GM19372 (cell line): ENCODE data around the gene ADAD2.
"Not testable (repeated sequence)": the region's sequence is repeated elsewhere in the genome, so short reads cannot be mapped to it uniquely, and the experiment has no call there.

Experiments
- ATAC-seq: cut with Tn5 transposase; IDR thresholded peaks from one replicate; pipeline ENCODE4 v1.9.1; 2021; ENCODE audit warnings: mild to moderate bottlenecking, low read depth, moderate library complexity; ENCODE audit not compliant: unreplicated experiment

ADAD2 gene

DNA sequence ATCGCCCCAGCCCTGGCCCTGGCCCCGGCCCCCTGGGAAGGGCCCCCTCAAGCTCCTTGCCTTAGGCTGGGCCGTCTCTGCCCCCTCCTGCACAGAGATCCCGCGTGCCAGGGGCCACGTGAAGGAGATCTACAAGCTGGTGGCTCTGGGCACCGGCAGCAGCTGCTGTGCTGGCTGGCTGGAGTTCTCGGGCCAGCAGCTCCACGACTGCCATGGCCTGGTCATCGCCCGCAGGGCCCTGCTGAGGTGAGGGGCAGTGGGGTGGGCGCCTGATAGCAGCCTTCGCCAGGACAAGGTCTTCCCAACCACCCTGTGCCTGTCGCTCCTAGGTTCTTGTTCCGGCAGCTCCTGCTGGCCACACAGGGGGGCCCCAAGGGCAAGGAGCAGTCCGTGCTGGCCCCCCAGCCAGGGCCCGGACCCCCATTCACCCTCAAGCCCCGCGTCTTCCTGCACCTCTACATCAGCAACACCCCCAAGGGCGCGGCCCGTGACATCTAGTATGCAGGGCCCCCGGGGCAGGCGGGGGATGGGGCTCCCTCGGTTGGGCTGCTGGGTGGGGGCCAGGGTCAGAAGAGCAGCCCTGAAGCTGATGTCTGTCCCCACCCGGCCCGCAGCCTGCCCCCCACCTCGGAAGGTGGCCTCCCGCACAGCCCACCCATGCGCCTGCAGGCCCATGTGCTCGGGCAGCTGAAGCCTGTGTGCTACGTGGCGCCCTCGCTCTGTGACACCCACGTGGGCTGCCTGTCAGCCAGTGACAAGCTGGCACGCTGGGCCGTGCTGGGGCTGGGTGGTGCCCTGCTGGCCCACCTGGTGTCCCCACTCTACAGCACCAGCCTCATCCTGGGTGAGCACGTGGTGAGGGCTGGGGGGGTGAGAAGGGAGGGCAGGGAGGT, 4.5 kb downstream of the ADAD2 start:
- no peak for ATAC-seq

DNA sequence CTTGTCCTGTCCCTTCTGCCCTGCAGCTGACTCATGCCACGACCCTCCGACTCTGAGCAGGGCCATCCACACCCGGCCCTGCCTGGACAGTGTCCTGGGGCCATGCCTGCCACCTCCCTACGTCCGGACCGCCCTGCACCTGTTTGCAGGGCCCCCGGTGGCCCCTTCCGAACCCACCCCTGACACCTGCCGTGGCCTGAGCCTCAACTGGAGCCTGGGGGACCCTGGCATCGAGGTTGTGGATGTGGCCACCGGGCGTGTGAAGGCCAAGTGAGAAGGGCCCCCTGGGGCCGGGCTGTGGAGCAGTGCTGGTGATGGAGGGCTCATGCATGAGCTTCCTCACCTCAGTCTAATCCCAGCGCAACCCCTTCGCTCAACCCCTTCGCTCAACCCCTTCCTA, 5.1 kb downstream of the ADAD2 start:
- no peak for ATAC-seq

DNA sequence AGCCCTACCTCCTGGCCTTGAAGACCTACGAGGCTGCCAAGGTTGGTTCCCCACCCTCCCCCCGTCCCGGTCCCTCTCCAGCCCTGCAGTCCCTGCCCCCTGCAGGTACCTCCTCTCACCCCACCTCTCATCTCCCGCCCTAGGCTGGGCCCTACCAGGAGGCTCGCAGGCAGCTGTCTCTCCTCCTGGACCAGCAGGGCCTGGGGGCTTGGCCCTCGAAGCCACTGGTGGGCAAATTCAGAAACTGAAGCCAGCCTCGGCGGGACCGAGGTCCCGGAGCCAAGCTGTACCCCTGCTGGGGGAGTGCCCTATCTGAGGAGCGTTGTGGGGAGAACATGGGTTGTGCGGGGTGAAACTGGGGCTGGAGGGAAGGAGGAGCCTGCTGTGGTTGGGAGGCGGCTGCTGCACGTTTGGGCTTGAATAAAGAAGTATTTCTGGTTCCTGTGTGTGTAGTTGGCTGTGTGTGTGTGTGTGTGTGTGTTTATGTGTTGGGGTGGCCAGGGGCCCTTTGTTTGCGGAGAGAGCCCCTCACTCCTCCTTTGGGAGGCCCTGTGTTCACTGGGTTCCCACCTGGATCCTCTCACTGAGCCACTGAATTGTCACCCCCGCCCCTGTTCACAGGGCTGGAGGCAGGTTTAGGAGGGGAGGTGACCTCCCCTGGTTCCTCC, 5.9 kb downstream of the ADAD2 start:
- no peak for ATAC-seq

DNA sequence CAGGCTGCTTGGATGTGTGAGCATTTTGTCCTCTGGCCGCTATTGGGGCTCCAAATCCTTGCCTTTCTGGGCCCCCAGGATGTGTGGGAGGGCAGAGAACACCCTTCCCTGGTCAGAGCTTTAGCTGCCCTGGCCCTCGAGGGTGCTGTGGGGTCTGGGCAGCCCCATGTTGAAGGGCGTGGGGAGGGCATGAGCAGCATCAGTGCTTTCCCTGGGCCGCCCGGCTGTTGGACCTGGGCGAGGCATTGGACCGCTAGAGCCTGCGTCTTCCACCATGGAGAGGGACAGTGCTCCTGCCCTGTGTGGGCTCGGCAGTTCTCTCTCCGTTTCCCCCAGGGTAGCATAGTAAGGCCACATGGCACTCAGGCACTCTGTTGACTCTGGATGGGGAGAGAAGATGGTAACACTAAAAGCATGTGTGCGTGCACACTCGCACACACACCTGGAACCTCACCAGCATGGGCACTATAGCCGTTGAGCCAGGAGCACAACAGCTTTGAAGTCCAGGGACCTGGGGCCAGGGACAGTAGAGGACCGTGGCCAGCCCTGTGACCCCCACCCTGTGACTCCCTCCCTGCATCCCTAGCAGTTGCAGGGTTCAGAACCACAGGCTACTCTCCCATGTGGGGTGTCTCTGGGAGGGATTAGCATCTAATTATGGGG, 6.6 kb downstream of the ADAD2 start:
- no peak for ATAC-seq

DNA sequence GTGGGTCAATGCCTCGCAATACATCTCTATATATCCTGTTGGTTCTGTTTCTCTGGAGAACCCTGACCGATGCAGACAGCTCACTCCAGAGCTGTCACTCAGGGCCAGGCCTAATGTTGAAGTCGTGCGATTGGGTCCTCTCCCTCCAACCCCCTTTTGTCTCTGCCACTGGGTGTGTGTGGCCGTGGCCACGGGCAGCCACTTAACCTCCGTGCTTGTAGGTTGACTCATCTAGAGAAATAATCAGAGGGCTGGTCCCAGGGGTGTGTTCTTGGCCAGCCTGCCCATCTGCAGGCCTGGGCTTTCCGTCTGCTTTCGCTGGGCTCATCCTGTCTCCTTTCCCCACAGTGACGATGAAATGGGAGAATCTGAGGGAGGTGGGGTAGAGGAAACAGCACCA, 7.4 kb downstream of the ADAD2 start:
- no peak for ATAC-seq

DNA sequence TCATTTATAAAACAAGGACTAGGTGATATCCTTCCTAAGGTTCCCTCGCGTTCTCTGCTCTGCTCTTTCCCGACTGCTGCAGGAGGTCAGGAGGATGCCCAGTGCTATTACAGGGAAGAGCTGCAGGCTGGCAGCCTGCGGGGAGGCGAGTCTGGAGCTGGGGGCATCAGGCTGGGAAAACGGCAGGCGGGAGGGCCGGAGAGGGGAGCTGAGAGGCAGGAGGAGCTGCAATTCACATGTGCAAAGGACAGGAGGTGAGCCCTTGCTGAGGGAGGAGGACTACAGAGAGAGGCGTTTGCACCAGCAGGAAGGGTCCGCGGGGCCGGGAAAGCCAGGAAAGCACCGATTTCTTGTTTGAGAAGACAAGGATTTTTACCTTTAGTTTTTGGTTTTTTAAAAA, 8.1 kb downstream of the ADAD2 start:
- ATAC-seq = no peak

DNA sequence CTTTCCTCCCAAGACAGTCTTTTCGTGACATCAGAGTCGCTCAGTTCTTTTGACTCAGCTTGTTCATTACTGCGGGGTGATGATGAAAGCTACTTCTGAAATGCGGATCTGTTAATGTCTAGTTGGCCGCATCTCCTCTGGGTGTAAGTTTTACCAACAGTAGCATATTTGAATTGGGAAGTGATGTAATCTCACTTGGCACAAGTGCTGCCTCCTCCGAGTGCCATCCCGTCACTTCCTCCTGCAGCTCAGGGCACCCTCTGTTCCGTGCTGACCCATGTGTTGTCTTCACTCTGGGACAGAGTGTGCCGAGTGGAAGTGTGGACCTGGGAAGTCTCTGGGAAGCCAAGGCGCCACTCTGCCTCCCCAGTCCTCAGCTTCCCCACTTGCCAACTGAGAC, 8.9 kb downstream of the ADAD2 start:
- ATAC-seq = no peak

DNA sequence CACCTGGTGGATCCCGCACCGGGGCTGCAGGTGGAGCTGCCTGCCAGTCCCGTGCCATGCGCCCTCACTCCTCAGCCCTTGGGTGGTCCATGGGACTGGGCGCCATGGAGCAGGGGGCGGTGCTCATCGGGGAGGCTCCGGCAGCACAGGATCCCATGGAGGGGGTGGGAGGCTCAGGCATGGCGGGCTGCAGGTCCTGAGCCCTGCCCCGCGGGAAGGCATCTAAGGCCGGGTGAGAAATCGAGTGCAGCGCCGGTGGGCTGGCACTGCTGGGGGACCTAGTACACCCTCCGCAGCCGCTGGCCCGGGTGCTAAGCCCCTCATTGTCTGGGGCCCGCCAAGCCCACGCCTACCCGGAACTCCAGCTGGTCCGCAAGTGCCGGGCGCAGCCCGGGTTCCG, 13.6 kb downstream of the ADAD2 start:
- ATAC-seq = not testable (repeated sequence)

DNA sequence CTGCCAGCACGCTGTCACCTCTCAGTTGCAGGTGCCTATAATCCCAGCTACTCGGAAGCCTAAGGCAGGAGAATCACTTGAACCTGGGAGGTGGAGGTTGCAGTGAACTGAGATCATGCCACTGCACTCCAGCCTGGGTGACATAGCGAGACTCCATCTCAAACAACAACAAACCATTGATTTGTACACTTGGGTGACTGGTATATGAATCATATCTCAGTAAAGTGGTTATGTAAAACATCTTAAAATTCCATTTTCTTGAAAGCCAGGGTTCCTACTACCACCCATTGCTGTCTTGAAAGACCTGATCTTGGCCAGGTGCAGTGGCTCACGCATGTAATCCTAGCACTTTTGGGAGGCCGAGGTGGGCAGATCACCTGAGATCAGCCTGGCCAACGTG, 14.2 kb downstream of the ADAD2 start:
- ATAC-seq = not testable (repeated sequence)

DNA sequence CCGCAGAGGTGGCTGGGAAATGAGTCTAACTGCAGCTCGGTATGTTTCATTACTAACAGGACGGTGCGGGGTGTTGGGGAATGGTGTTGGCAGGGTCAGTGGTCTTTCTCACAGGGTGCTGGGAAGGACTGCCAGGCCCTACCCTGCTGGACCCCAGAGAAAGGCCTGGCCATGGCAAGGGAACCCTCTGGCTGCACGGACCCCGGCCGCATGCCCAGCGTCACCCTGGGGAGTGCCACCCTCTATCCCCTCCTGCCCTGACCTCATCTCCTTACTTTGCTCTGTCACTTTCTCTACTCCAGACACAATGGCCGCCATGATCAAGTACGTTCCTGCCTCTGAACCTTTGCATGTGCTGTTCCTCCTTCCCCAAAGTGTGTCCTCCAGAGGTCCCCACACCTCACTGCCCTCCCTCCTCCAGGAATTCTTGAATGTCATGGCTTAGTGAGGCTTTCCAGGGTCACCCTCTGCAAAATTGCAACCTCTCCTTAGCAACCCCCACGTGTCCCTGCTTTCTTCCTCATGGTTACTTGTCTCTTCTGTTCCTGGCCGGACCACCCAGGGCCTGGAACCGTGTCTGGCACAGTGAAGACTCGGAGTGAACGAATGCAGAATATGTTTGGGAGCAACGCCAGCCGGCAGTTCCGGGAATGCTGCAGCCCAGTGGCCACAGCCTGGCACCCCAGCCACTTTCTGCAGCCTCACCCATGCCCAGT, 15.2 kb downstream of the ADAD2 start:
- ATAC-seq = no peak

DNA sequence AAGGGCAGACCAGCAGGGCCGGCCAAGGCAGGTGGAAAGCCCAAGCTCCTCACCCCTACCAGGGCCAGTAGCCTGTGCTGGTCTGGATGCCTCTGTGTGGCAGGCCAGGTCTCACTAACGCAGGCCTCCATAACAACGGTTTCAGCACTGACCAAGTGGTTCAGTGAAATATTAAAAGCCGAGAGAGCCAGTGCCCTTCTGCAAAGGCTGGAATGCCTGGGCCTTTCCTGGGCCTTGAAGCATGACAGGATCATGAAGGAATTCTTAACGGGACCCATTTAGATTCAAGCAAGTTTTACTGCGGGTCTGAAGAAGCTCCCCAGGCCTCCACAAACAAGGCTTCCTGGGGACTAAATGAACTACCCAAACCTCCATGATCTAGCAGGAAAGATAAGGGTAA, 16.3 kb downstream of the ADAD2 start:
- no peak for ATAC-seq

DNA sequence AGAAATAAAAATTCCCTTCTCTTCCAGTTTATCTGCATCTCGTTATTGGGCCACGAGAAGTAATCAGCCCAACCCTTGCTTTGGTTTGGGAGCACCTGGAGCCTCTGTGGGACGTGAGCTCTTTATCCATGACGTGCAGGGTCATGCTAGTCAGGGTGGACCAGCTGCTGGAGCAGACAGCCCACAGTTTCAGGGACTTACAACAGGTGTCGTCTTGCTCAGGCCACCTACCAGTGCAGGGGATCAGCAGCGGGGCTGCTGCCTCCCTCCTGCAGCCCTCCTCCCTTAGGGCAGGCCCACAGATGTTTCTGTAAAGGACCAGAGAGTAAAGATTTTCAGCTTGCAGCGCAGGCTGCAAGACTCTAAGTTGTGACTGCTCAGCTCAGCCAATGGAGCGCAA, 16.9 kb downstream of the ADAD2 start:
- no peak for ATAC-seq

DNA sequence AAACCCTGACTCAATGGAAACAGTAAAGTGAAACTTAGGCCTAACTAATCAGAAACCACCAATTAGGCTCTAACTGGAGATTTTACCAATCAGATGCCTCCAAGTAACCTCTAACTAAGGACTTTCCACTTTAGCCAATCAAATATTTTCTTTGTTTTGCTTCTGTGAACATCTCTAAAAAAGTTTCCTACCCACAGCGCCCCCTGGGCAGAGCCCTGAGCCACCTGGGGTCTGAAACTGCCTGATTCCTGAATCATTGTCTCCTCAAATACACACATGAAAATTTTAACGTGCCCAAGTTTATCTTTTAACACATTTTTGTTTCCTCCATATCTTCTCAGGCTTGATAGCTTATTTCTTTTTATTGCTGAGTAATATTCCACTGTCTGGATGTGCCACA, 19.0 kb downstream of the ADAD2 start:
- ATAC-seq = no peak

DNA sequence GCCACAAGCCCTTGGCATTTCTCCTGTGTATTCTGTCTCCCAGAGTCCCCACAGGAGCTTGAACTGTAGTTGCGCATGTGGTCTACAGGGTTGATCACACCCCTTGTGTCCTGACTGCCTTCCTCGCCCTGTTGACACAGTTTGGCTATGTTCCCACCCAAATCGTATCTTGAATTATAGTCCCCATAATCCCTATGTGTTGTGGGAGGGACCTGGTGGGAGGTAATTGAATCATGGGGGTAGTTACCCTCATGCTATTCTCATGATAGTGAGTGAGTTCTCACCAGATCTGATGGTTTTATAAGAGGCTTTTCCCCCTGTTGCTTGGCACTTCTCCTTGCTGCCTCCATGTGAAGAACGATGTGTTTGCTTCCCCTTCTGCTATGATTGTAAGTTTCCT, 21.2 kb downstream of the ADAD2 start:
- no peak for ATAC-seq

DNA sequence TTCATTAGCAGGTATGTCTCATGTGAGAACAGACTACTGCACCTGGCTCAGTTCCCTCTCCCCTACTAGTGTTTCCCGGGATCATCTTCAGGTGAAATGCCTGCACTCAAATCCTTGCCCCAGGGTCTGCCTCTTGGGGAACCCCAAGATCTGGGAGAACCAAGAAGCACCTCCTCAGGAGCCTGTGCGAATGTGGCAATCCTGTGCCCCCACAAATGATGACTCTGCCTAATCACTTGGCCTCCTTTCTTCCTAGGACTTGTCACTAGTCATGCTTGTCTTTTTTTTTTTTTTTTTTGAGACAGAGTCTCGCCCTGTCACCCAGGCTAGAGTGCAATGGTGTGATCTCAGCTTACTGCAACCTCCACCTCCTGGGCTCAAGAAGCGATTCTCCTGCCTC, 21.7 kb downstream of the ADAD2 start:
- ATAC-seq = no peak

DNA sequence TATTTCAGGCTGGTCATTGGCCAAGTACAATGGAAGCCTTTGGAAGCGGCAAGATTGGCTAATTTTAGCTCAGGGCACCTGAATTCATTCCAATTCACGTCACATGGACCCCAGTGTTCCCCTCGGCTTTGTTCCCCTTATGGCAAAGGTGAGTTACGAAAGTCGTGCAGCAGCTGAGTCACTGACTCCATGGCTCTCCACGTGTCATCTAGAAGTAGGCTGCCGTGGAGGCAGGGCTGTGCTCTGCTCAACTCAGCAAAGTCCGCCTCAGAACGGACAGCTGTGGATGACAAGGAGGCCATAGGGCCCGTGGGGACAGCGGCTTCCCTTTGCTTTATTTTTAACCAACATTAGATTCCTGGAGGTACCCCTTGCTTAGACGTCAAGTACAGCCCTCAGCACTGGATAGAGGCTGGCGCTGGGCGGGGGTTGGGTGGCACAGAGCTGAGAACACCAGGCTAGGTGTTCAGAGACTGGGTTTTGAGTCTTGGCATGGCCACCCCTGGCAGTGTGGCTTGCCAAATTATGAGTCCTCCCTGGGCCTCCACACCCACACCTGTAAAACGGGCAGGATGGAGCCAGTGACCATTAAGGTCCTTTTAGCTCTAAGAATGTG, 23.6 kb downstream of the ADAD2 start:
- no peak for ATAC-seq

DNA sequence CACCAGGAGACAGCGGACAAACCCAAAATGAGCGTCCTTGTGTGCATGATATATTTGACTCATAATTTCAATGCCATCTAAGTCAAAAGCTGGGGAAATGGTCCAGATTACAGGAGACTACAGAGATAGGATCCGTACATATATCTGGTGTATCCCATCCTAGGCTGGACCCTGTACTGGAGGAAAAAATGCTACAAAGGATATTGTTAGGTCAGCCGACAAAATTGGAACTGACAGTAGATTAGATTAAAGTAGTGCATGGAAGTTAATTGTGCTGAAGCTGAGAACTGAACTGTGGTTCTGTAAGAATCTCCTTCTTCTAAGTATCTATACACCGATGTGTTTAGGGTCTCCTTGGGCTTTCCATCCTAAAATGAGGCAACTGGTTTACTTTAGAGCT, 24.6 kb downstream of the ADAD2 start:
- no peak for ATAC-seq

DNA sequence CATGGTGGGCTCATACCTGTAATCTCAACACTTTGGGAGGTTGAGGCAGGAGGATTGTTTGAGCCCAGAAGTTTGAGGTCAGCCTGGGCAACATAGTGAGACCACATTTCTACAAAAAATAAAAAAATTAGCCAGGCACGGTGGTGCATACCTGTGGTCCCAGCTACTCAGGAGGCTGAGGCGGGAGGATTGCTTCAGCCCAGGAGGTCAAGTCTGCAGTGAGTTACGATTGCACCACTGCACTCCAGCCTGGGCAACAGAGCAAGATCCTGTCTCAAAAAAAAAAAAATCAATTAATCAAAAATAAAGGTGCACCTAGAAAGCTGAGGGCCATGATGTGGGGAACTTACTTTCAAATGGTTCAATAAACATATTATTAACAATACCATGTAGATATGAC, 25.2 kb downstream of the ADAD2 start:
- ATAC-seq = not testable (repeated sequence)

DNA sequence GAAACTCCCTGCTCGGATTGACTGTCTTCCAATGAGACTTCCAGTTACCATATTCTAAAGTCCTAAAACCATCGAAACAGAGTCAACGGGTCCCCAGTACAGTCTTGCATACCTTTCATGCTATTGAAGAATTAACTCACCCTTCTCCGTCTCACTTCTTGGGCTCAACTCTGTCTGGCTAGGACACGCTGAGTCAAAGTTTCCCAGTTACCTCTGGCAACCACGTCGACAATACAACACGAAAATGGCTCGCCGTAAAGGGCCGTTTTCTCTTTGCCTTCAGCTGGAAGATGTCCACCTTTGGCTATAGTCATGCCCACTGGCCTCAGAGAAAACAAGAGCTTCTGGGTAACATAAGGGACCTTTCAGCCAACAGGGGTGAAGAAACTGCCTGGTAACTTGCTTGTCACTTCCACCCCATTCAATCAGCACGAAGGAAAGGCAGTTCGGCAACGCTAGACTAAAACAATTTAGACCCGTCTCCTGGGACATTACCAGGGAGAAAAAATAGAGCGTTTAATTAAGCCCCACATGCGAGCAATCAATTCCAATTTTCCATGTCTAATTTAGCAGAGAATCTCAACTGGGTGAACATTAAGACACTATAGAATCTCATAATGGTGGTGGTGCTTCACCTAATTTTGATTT, 27.3 kb downstream of the ADAD2 start:
- no peak for ATAC-seq

DNA sequence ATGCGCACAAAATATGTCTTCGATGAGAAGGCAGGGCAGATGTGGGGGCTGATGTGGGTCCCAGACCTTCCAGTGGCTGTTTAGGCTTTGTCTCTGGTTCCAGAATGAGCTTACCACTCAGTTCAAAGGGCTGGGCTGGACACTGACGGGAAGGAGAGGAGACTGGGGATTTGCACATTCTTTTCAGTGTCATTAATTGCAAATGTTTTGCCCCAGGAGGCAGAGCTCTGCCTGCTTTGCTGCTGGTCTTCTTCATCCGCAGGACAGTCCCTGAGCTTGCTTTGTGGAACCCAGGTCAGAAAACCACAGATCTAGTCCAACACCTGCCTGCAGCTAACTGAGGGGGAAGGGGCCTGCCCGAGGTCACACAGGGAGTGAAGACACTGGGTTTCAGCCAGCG, 28.0 kb downstream of the ADAD2 start:
- no peak for ATAC-seq
